MM.1S (cell line): ENCODE results near the gene PRDM11.

Experiments
- DNase-seq: peaks from one replicate; pipeline ENCODE4 v3.0.0-alpha.2; 2015
- H2AFZ ChIP-seq: fragments of 300-600 bp; sonication (generic); 2 replicates; pipeline ENCODE4 v1.6.0; 2016; ENCODE audit warnings: antibody characterized with exemption, low read length
- H3F3A ChIP-seq: fragments of 300-600 bp; sonication (generic); 2 replicates; pipeline ENCODE4 v1.6.1; 2016; ENCODE audit warnings: mild to moderate bottlenecking, antibody characterized with exemption, low read length, moderate library complexity, mixed read lengths; ENCODE audit not compliant: insufficient read depth
- H3K27ac ChIP-seq: fragments of 300-600 bp; sonication (generic); 2 replicates; pipeline ENCODE4 v1.5.1; 2016; ENCODE audit warnings: mild to moderate bottlenecking, low read length
- H3K27me3 ChIP-seq: fragments of 300-600 bp; sonication (generic); replicated peaks from 2 replicates; pipeline ENCODE4 v1.6.0; 2016; ENCODE audit warnings: low read length; ENCODE audit not compliant: insufficient read depth
- H3K36me3 ChIP-seq: fragments of 300-600 bp; sonication (generic); replicated peaks from 2 replicates; pipeline ENCODE4 v1.6.1; 2016; ENCODE audit warnings: mild to moderate bottlenecking, low read length, mixed read lengths; ENCODE audit not compliant: insufficient read depth
- H3K4me1 ChIP-seq: fragments of 300-600 bp; sonication (generic); 2 replicates; pipeline ENCODE4 v1.6.1; 2016; ENCODE audit warnings: low read length, mixed read lengths
- H3K4me2 ChIP-seq: fragments of 300-600 bp; sonication (generic); 2 replicates; pipeline ENCODE4 v1.6.0; 2016; ENCODE audit warnings: low read depth, low read length
- H3K4me3 ChIP-seq: fragments of 300-600 bp; sonication (generic); 2 replicates; pipeline ENCODE4 v1.5.1; 2016; ENCODE audit warnings: low read length, mixed read lengths
- H3K79me2 ChIP-seq: fragments of 300-600 bp; sonication (generic); 2 replicates; pipeline ENCODE4 v1.6.1; 2016; ENCODE audit warnings: mixed run types, low read length, mixed read lengths
- H3K9ac ChIP-seq: fragments of 300-600 bp; sonication (generic); 2 replicates; pipeline ENCODE4 v1.6.1; 2016; ENCODE audit warnings: low read length, mixed read lengths
- H3K9me2 ChIP-seq: fragments of 300-600 bp; sonication (generic); replicated peaks from 2 replicates; pipeline ENCODE4 v1.6.1; 2016; ENCODE audit warnings: mild to moderate bottlenecking, low read length, mixed read lengths; ENCODE audit not compliant: insufficient read depth
- H3K9me3 ChIP-seq: fragments of 300-600 bp; sonication (generic); replicated peaks from 2 replicates; pipeline ENCODE4 v1.6.1; 2016; ENCODE audit warnings: mild to moderate bottlenecking, low read length, mixed read lengths; ENCODE audit not compliant: insufficient read depth
- H4K20me1 ChIP-seq: fragments of 300-600 bp; sonication (generic); 2 replicates; pipeline ENCODE4 v1.6.1; 2016; ENCODE audit warnings: mild to moderate bottlenecking, low read length, moderate library complexity, mixed read lengths; ENCODE audit not compliant: insufficient read depth
- EZH2 ChIP-seq: fragments of 300-600 bp; sonication (generic); optimal IDR thresholded peaks from 2 replicates; pipeline ENCODE3; 2017; ENCODE audit warnings: low read depth, mild to moderate bottlenecking, antibody characterized with exemption, low read length, mixed read lengths
- EZH2phosphoT487 ChIP-seq: fragments of 300-600 bp; sonication (generic); IDR thresholded peaks from 2 replicates; pipeline ENCODE4 v1.6.1; 2018; ENCODE audit warnings: antibody characterized with exemption, low read length
- TF ChIP-seq, protein P1 (sequence below): fragments of 300-600 bp; sonication (generic); IDR thresholded peaks from 2 replicates; pipeline ENCODE4 v1.5.1; 2016; ENCODE audit warnings: antibody characterized with exemption, low read length, mixed read lengths

The PRDM11 gene

DNA sequence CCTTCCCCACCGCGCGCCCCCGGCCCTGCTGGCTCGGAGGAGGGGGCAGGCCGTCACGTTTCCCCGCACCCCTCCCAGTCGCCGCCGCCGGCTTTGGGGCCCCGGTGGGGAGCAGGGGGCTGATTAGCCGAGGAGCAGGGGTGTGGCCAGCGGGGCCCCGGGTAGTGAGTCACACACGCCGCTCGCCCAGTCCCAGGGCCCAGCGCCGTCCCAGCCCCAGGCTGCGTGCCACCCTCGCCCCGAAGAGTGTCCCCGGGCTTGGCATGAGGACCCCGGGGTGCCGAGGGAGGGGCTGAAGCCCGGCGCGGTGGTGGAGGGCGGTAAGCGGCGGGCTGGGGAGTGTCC lies 34.4 kb downstream of the PRDM11 start:
- no peak for DNase-seq
- no peaks in the 10 kb centered on the region for H3K36me3 ChIP-seq
- H3K27ac ChIP-seq, result no peak overlapping the region
- H3K4me1 ChIP-seq, result peaks cover 6% of the 10 kb centered on the region; the same call in 1 of the 2 replicates
- H3K27me3 ChIP-seq, result no peaks in the 10 kb centered on the region
- TF ChIP-seq, protein P1, sequence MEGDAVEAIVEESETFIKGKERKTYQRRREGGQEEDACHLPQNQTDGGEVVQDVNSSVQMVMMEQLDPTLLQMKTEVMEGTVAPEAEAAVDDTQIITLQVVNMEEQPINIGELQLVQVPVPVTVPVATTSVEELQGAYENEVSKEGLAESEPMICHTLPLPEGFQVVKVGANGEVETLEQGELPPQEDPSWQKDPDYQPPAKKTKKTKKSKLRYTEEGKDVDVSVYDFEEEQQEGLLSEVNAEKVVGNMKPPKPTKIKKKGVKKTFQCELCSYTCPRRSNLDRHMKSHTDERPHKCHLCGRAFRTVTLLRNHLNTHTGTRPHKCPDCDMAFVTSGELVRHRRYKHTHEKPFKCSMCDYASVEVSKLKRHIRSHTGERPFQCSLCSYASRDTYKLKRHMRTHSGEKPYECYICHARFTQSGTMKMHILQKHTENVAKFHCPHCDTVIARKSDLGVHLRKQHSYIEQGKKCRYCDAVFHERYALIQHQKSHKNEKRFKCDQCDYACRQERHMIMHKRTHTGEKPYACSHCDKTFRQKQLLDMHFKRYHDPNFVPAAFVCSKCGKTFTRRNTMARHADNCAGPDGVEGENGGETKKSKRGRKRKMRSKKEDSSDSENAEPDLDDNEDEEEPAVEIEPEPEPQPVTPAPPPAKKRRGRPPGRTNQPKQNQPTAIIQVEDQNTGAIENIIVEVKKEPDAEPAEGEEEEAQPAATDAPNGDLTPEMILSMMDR, result no peak
- TF ChIP-seq EZH2 (no peak), EZH2phosphoT487 (no peak)
- H2AFZ ChIP-seq, result peak overlapping the region; percentile 38; the same call in 1 of the 2 replicates
- H3K4me2 ChIP-seq, result 0 out of 2 replicates have a peak overlapping the region, but pooled peaks have one; percentile 24
- H3K4me3 ChIP-seq, result no peak overlapping the region; the same call in 1 of the 2 replicates
- no peaks in the 10 kb centered on the region for H3K9me3 ChIP-seq
- H3K9me2 ChIP-seq, result no peaks in the 10 kb centered on the region
- H4K20me1 ChIP-seq, result no peaks in the 10 kb centered on the region
- no peaks in the 10 kb centered on the region for H3K79me2 ChIP-seq
- no peak overlapping the region for H3K9ac ChIP-seq
- no peaks in the 10 kb centered on the region for H3F3A ChIP-seq

DNA sequence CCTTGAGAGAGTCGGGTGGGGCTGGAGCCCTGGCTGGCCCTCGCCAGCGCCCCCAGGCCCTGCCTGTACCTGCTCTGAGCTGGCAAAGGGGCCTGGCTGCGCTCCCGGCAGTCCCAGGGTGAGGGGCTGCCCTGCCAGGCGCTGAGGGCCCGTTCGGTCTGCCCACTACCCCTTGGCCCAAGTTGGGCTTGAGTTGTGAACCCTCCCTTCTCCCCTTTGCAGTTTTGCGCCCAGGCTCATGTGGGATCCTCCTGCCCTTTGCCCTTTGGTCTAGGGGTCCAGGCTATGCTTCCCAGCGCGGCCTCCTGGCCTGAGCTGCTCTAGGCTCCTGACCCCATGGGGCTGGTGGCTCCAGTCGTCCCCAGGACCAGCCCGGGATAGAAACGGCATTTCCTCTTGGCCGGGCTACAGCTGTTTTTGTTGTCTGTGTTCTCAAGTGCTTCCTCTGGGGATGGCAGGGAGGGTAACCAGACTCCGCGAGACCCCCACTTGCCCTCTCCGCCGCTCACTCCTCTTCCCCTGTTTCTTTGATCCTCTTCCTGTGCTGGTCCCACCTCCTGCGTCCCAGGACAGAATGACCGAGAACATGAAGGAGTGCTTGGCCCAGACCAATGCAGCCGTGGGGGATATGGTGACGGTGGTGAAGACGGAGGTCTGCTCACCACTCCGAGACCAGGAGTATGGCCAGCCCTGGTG lies 34.9 kb downstream of the PRDM11 start:
- TF ChIP-seq, protein P1, result no peak
- TF ChIP-seq EZH2phosphoT487 (no peak), EZH2 (no peak)
- no peak for DNase-seq
- H3K27ac ChIP-seq, result no peak overlapping the region
- H3K79me2 ChIP-seq, result no peaks in the 10 kb centered on the region
- no peaks in the 10 kb centered on the region for H3K9me2 ChIP-seq
- H3K9me3 ChIP-seq, result no peaks in the 10 kb centered on the region
- H3K27me3 ChIP-seq, result no peaks in the 10 kb centered on the region
- H3K36me3 ChIP-seq, result no peaks in the 10 kb centered on the region
- H3F3A ChIP-seq, result no peaks in the 10 kb centered on the region
- H3K4me2 ChIP-seq, result no peak overlapping the region
- no peak overlapping the region for H3K4me3 ChIP-seq
- no peaks in the 10 kb centered on the region for H4K20me1 ChIP-seq
- H3K4me1 ChIP-seq, result peaks cover 6% of the 10 kb centered on the region; the same call in 1 of the 2 replicates
- no peak overlapping the region for H3K9ac ChIP-seq
- peak overlapping the region; percentile 38; the same call in 1 of the 2 replicates for H2AFZ ChIP-seq

DNA sequence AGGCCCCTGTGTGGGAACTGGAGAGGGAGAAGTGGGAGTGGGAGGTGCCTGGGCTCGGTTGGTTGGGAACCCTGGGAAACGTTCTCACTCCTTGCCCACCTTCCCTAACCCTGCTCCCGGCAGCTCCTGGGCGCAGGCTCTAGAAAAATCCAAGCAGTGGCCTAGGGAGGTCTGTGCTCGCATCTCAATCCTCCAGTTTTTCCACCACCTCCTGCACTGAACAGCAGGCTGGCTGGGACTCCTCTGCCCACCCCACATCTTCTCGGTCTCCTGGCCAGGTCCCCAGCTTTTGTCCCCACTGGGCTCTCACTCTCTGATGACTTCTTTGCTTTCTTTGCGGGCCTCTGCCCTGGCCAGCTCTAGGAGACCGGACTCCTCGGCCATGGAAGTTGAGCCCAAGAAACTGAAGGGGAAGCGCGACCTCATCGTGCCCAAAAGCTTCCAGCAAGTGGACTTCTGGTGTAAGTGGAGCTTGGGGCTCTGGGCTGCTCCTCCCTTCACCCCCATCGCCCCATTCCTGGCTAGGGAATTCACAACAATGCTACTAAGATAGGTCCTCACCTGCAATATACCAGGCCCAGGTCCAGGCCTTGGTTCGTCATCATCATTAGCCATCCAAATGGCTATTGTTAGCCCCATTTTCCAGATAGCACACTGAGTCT lies 35.6 kb downstream of the PRDM11 start:
- no peak for DNase-seq
- Histone ChIP-seq H2AFZ (no peak overlapping the region), H3K4me1 (peaks cover 6% of the 10 kb centered on the region; the same call in 1 of the 2 replicates), H3K27me3 (no peaks in the 10 kb centered on the region), H3K4me3 (no peak overlapping the region), H3K9me2 (no peaks in the 10 kb centered on the region), H3K27ac (no peak overlapping the region), H3K36me3 (no peaks in the 10 kb centered on the region), H3K79me2 (no peaks in the 10 kb centered on the region), H4K20me1 (no peaks in the 10 kb centered on the region), H3F3A (no peaks in the 10 kb centered on the region), H3K9me3 (no peaks in the 10 kb centered on the region), H3K9ac (no peak overlapping the region), H3K4me2 (no peak overlapping the region)
- TF ChIP-seq EZH2 (no peak), EZH2phosphoT487 (no peak)
- TF ChIP-seq, protein P1, result no peak
